HAP-1 (cell line): ENCODE measurements around the gene DDX46.
A peak's percentile ranks its signal among the peaks of the same experiment; 100 is the strongest.
"Not testable (repeated sequence)": the region's sequence is repeated elsewhere in the genome, so short reads cannot be mapped to it uniquely, and the experiment has no call there.

Experiments used
- DNase-seq, 2 experiments: peaks; one replicate each; pipeline ENCODE4 v3.0.0-alpha.2; 2016 to 2020; ENCODE audit warnings: low spot score in 2 of 2
- H3K27me3 ChIP-seq: fragments of 250-450 bp; sonication (Bioruptor Pico); 2 replicates; pipeline ENCODE4 v1.5.1; 2020; ENCODE audit warnings: low read depth, mild to moderate bottlenecking, moderate library complexity
- H3K36me3 ChIP-seq: fragments of 250-450 bp; sonication (Bioruptor Pico); replicated peaks from 2 replicates; pipeline ENCODE4 v1.5.1; 2020; ENCODE audit warnings: mild to moderate bottlenecking
- H3K4me1 ChIP-seq: fragments of 250-450 bp; sonication (Bioruptor Pico); 2 replicates; pipeline ENCODE4 v1.5.1; 2020; ENCODE audit warnings: mild to moderate bottlenecking
- H3K4me3 ChIP-seq: fragments of 250-450 bp; sonication (Bioruptor Pico); 2 replicates; pipeline ENCODE4 v1.5.1; 2020; ENCODE audit warnings: mild to moderate bottlenecking, moderate library complexity
- H3K9me3 ChIP-seq: fragments of 250-450 bp; sonication (Bioruptor Pico); 2 replicates; pipeline ENCODE4 v1.5.1; 2020; ENCODE audit warnings: mild to moderate bottlenecking, moderate library complexity
- in situ Hi-C: fragments of 300-500 bp; cut with MboI; formaldehyde crosslinking; loops from 3 replicates; pipeline ENCODE4 v1.14.3; 2020; ENCODE audit warnings: low sequenced_read_pairs, inconsistent platforms, mixed read lengths

DDX46 gene

GRCh38 chr5:134803821-134804220 is 45.2 kb downstream of the DDX46 start:
- Histone ChIP-seq H3K4me3 (no peak overlapping the region), H3K4me1 (no peaks in the 10 kb centered on the region), H3K27me3 (no peaks in the 10 kb centered on the region), H3K9me3 (no peaks in the 10 kb centered on the region), H3K36me3 (peaks cover 45% of the 10 kb centered on the region)
- in situ Hi-C loops, result no loop called here
- no peak for DNase-seq

GRCh38 chr5:134813407-134813806 is 54.8 kb downstream of the DDX46 start:
- no peak for DNase-seq
- no peaks in the 10 kb centered on the region for H3K27me3 ChIP-seq
- no peaks in the 10 kb centered on the region for H3K9me3 ChIP-seq
- H3K36me3 ChIP-seq, result peaks cover 67% of the 10 kb centered on the region
- in situ Hi-C loops, result no loop called here
- no peaks in the 10 kb centered on the region for H3K4me1 ChIP-seq
- no peak overlapping the region for H3K4me3 ChIP-seq

GRCh38 chr5:134813827-134814226 is 55.2 kb downstream of the DDX46 start:
- no peak overlapping the region for H3K4me3 ChIP-seq
- H3K4me1 ChIP-seq, result no peaks in the 10 kb centered on the region
- no peaks in the 10 kb centered on the region for H3K27me3 ChIP-seq
- DNase-seq, result no peak
- peaks cover 65% of the 10 kb centered on the region for H3K36me3 ChIP-seq
- in situ Hi-C loops, result no loop called here
- H3K9me3 ChIP-seq, result no peaks in the 10 kb centered on the region

- no peaks in the 10 kb centered on the region for H3K27me3 ChIP-seq
- H3K9me3 ChIP-seq, result no peaks in the 10 kb centered on the region
- DNase-seq, result no peak
- in situ Hi-C loops, result no loop called here
- peaks cover 65% of the 10 kb centered on the region for H3K36me3 ChIP-seq
- H3K4me1 ChIP-seq, result no peaks in the 10 kb centered on the region; the same call in 1 of the 2 replicates
- no peak overlapping the region for H3K4me3 ChIP-seq
Observed at GRCh38 chr5:134817006-134817405, 58.4 kb downstream of the DDX46 start.

GRCh38 chr5:134818776-134819175 is 60.2 kb downstream of the DDX46 start:
- Histone ChIP-seq H3K9me3 (no peaks in the 10 kb centered on the region), H3K27me3 (no peaks in the 10 kb centered on the region), H3K4me1 (no peaks in the 10 kb centered on the region; the same call in 1 of the 2 replicates), H3K36me3 (peaks cover 61% of the 10 kb centered on the region), H3K4me3 (no peak overlapping the region)
- in situ Hi-C loops, result no loop called here
- no peak for DNase-seq

GRCh38 chr5:134819407-134819963 is 60.9 kb downstream of the DDX46 start:
- no peak for DNase-seq

GRCh38 chr5:134821841-134822240 is 63.3 kb downstream of the DDX46 start:
- in situ Hi-C loops, result no loop called here
- H3K4me1 ChIP-seq, result no peaks in the 10 kb centered on the region; the same call in 1 of the 2 replicates
- DNase-seq, result no peak
- H3K4me3 ChIP-seq, result no peak overlapping the region
- peaks cover 67% of the 10 kb centered on the region for H3K36me3 ChIP-seq
- no peaks in the 10 kb centered on the region for H3K9me3 ChIP-seq
- H3K27me3 ChIP-seq, result no peaks in the 10 kb centered on the region

More at GRCh38 chr5:134819407-134819963, 60.9 kb downstream of the DDX46 start:
- in situ Hi-C loops, result no loop called here
- Histone ChIP-seq H3K4me3 (no peak overlapping the region), H3K9me3 (no peaks in the 10 kb centered on the region), H3K36me3 (peaks cover 57% of the 10 kb centered on the region), H3K27me3 (no peaks in the 10 kb centered on the region), H3K4me1 (no peaks in the 10 kb centered on the region; the same call in 1 of the 2 replicates)

- H3K36me3 ChIP-seq, result peaks cover 67% of the 10 kb centered on the region
- in situ Hi-C loops, result no loop called here
- DNase-seq, result no peak
Observed at GRCh38 chr5:134824681-134825080, 66.1 kb downstream of the DDX46 start.

GRCh38 chr5:134825212-134825611 is 66.6 kb downstream of the DDX46 start:
- Histone ChIP-seq H3K4me3 (no peak overlapping the region), H3K4me1 (no peaks in the 10 kb centered on the region; the same call in 1 of the 2 replicates), H3K9me3 (no peaks in the 10 kb centered on the region), H3K36me3 (peaks cover 62% of the 10 kb centered on the region), H3K27me3 (no peaks in the 10 kb centered on the region)
- no peak for DNase-seq
- in situ Hi-C loops, result no loop called here

More at GRCh38 chr5:134824681-134825080, 66.1 kb downstream of the DDX46 start:
- Histone ChIP-seq H3K27me3 (no peaks in the 10 kb centered on the region), H3K4me3 (no peak overlapping the region), H3K9me3 (no peaks in the 10 kb centered on the region), H3K4me1 (no peaks in the 10 kb centered on the region; the same call in 1 of the 2 replicates)

- peaks cover 23% of the 10 kb centered on the region for H3K36me3 ChIP-seq
- no peaks in the 10 kb centered on the region for H3K4me1 ChIP-seq
- in situ Hi-C loops, result no loop called here
- H3K9me3 ChIP-seq, result no peaks in the 10 kb centered on the region
- H3K4me3 ChIP-seq, result no peak overlapping the region
- no peaks in the 10 kb centered on the region for H3K27me3 ChIP-seq
- DNase-seq, result no peak
Observed at GRCh38 chr5:134833340-134834032, 74.9 kb downstream of the DDX46 start.

- no peak for DNase-seq
- H3K27me3 ChIP-seq, result no peaks in the 10 kb centered on the region
- H3K4me3 ChIP-seq, result no peak overlapping the region
- in situ Hi-C loops, result no loop called here
- H3K9me3 ChIP-seq, result no peaks in the 10 kb centered on the region
- 0 out of 2 replicates have a peak, but pooled peaks cover 2% of the 10 kb centered on the region for H3K4me1 ChIP-seq
- H3K36me3 ChIP-seq, result peaks cover 28% of the 10 kb centered on the region
Observed at GRCh38 chr5:134835623-134836022, 77.0 kb downstream of the DDX46 start.

GRCh38 chr5:134837530-134838181 is 79.1 kb downstream of the DDX46 start:
- no peak for DNase-seq
- H3K4me1 ChIP-seq, result 0 out of 2 replicates have a peak, but pooled peaks cover 4% of the 10 kb centered on the region
- in situ Hi-C loops, result no loop called here
- peaks cover 28% of the 10 kb centered on the region for H3K36me3 ChIP-seq
- no peaks in the 10 kb centered on the region for H3K9me3 ChIP-seq
- H3K4me3 ChIP-seq, result no peak overlapping the region
- H3K27me3 ChIP-seq, result no peaks in the 10 kb centered on the region

GRCh38 chr5:134838361-134838760 is 79.8 kb downstream of the DDX46 start:
- DNase-seq, H3K4me3 ChIP-seq, H3K27me3 ChIP-seq, H3K4me1 ChIP-seq, in situ Hi-C loops, H3K9me3 ChIP-seq: not testable (repeated sequence)
- H3K36me3 ChIP-seq, result peaks cover 24% of the 10 kb centered on the region

- Histone ChIP-seq H3K27me3 (no peaks in the 10 kb centered on the region), H3K36me3 (peaks cover 24% of the 10 kb centered on the region), H3K4me3 (no peak overlapping the region), H3K4me1 (peaks cover 9% of the 10 kb centered on the region), H3K9me3 (no peaks in the 10 kb centered on the region)
- peak in 1 of 2 experiments; percentile 39 for DNase-seq
- in situ Hi-C loops, result no loop called here
Observed at GRCh38 chr5:134840811-134841210, 82.2 kb downstream of the DDX46 start.
